ENCODE measurements around the gene TM9SF4. TPM values are rescaled to one million over a fixed set of nuclear protein-coding genes. Genes with fewer than 3 reads are reported as not detected.

The TM9SF4 gene
- total and polyA plus RNA-seq, 2 of the 8 experiments (the other 6 are each of a cell fraction or from before 2014, with no cell fraction given): 38.4 to 68.7 TPM

- TF ChIP-seq SIN3A (conservative IDR thresholded peaks at IDR 0.05 in 1 of 2, IDR thresholded peaks at IDR 0.05 in 1 of 2; ENCODE audit: low read depth in 1 of 2, low read length in 2 of 2) (no peak), MAFK (IDR thresholded peaks at IDR 0.05; ENCODE audit: low read depth, low read length) (no peak), FOSL1 (IDR thresholded peaks at IDR 0.05; ENCODE audit: insufficient read depth, low read depth, low read length) (no peak)
Observed at GRCh38 chr20:32162351-32162750, 52.8 kb downstream of the TM9SF4 start (continued).

Measured in H1 (cell line).